DMS114 treated with DMSO at 0.1 percent for 48 hours (cell line): ENCODE results near the gene PLEKHA6.

Experiments
- DNase-seq: peaks from one replicate; lab custom pipeline; 2025; ENCODE audit not compliant: unreplicated experiment; lab: John Stamatoyannopoulos, UW

Gene PLEKHA6

GRCh38 chr1:204221271-204221670, 138.5 kb downstream of the PLEKHA6 start:
- DNase-seq = no peak

GRCh38 chr1:204219971-204220616, 139.6 kb downstream of the PLEKHA6 start:
- DNase-seq = no peak

- no peak for DNase-seq
Measured at GRCh38 chr1:204218552-204218951, 141.2 kb downstream of the PLEKHA6 start.

- DNase-seq = no peak
Measured at GRCh38 chr1:204217648-204218000, 142.1 kb downstream of the PLEKHA6 start.

- no peak for DNase-seq
Measured at GRCh38 chr1:204216880-204217647, 142.7 kb downstream of the PLEKHA6 start.

GRCh38 chr1:204216236-204216635, 143.5 kb downstream of the PLEKHA6 start:
- DNase-seq = no peak

- DNase-seq = no peak
Measured at GRCh38 chr1:204213668-204214662, 145.8 kb downstream of the PLEKHA6 start, which contains the start of gene GOLT1A. TSS of gene GOLT1A (minus strand) at chr1:204213988. CDS start at chr1:204213906, 82 bp downstream.

- DNase-seq = no peak
Measured at GRCh38 chr1:204212715-204213114, 147.0 kb downstream of the PLEKHA6 start.

- no peak for DNase-seq
Measured at GRCh38 chr1:204211046-204211445, 148.7 kb downstream of the PLEKHA6 start.

GRCh38 chr1:204207136-204207616, 152.6 kb downstream of the PLEKHA6 start:
- DNase-seq = peak; percentile 9

GRCh38 chr1:204206121-204206520, 153.6 kb downstream of the PLEKHA6 start:
- DNase-seq = no peak

- no peak for DNase-seq
Measured at GRCh38 chr1:204205486-204205885, 154.2 kb downstream of the PLEKHA6 start.

GRCh38 chr1:204204944-204205343, 154.8 kb downstream of the PLEKHA6 start:
- DNase-seq = no peak

- no peak for DNase-seq
Measured at GRCh38 chr1:204203206-204203767, 156.4 kb downstream of the PLEKHA6 start.

- DNase-seq = no peak
Measured at GRCh38 chr1:204202481-204202880, 157.2 kb downstream of the PLEKHA6 start.

- no peak for DNase-seq
Measured at GRCh38 chr1:204201348-204202040, 158.2 kb downstream of the PLEKHA6 start.

GRCh38 chr1:204199579-204199978, 160.2 kb downstream of the PLEKHA6 start:
- DNase-seq = no peak

- DNase-seq = no peak
Measured at GRCh38 chr1:204198348-204199340, 161.1 kb downstream of the PLEKHA6 start.

GRCh38 chr1:204197068-204197467, 162.7 kb downstream of the PLEKHA6 start:
- DNase-seq = no peak
